ENCODE measurements around the gene CPPED1. TPM values are rescaled to one million over a fixed set of nuclear protein-coding genes. Genes with fewer than 3 reads are reported as not detected.
"Not testable (repeated sequence)": the region's sequence is repeated elsewhere in the genome, so short reads cannot be mapped to it uniquely, and the experiment has no call there.

CPPED1 gene, protein sequence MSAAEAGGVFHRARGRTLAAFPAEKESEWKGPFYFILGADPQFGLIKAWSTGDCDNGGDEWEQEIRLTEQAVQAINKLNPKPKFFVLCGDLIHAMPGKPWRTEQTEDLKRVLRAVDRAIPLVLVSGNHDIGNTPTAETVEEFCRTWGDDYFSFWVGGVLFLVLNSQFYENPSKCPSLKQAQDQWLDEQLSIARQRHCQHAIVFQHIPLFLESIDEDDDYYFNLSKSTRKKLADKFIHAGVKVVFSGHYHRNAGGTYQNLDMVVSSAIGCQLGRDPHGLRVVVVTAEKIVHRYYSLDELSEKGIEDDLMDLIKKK
- 20.7 and 27.5 TPM in 2 replicates for total RNA-seq (2014; rRNA removed)
- 37.5 TPM for polyA plus RNA-seq (2012)

DNA sequence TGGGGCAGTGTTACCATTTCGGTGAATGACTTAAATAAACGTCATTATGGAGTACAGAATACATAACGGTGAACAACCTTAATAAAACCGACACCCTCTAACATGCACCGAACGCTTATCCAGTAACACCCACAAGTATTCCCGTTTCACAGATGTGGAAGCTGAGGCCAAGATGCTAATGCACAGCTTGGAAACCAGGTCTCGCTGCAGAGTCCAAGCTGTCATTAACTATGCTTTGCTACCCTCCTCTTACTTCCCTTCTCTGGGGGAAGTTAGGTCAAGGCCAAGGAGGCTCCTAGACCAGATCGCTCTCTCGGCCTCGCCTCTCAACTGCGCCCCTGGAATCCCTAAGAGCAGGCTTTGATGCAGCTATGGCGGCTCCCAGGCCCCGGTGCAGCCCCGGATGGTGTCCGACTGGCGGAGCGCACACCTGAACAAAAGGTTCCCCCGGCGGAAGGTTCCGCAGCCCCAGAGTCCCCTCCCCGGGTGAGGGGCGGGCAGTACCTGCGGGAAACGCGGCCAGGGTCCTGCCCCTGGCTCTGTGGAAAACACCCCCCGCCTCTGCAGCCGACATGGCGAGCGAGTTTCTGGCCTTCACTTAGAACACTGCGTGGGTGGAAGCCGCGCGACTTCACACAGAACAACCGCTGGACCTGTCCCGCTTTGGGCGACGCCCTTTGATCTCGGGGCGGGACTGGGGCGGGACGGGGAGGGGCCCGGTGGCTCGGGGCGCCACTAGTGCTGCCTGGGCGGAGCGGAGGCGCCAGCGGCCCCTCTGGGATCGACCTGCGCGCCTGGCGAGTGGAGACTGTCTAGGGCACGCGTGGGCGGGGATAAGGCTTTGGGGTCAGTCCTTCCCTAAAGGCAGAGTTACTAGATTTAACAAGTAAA is at the start of gene CPPED1:
Gene CPPED1 (minus strand): TSS at position 685 of the 891 bp plus-strand sequence. CDS start 111 bp downstream, at position 574.
- peak; percentile 93 for DNase-seq (ENCODE audit: low read depth)

DNA sequence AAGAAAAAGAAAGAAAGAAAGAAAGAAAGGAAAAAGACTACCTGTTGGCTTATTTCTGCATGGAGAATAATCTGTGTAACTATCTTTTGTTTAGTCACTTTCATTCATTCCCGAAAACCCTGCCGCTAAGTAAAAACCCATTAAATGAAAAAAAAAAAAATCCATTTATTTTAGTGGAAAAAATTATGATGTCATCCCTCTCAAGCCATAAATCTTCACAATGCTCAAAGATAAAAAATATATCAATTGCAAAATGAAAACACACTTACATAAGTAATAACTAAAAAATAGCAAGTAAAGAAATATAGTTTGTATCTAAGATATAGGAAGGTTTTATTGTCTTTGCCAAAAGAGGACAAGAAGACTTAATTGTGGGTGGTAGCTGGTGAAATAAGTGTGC is 46.5 kb upstream of the CPPED1 start:
- no peak for DNase-seq (ENCODE audit: low read depth)

DNA sequence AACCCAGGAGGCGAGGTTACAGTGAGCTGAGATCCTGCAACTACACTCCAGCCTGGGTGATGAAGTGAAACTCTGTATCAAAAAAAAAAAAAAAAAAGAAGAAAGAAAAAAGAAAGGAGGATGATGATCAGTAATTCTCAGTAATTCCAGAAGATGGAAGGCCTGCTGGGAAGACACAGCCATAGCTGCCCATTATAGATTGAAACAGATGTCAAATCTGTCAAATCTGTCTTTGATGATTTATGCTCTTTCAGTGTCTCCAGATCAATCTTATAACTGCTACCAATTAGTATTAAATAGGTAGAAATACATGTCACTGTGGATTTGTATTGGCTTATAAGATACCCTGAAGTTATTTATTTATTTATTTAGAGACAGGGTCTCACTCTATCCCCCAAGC is 42.9 kb upstream of the CPPED1 start:
- DNase-seq (ENCODE audit: low read depth): no peak

DNA sequence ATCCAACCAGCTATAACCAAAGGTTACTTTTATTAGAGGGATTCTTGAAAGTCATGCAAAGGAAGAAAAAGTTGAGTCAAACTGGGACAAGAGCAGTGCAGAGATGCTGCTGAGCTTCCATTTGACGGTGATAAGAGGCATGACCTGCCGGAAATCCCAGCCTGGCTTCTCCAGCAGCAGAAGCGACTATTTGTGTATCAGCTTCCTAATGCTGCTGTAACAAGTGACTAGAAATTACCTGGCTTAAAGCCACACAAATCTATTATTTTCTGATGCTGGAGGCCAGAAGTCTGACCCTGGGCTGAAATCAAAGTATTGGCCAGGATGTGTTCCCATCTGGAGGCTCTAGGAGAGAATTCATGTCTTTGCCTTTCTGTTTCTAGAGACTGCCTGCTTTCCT is 41.6 kb upstream of the CPPED1 start:
- no peak for DNase-seq (ENCODE audit: low read depth)

DNA sequence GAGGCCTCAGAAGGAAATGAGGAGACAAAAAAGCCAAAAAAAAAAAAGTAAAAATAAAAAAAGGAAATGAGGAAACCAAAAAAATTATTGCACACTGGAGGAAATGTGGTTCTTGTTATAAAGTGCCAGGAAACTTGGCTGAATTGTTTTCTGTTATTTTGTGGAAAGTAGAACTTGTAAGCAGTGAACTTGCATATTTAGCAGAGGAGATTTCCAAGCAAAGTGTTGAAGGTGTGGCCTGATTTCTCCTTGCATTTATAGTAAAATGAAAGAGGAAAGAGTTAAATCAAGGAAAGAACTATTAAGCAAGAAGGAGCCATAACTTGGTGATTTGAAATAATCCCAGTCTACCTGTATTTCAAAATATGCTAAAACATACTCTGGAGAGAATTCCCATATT is 34.1 kb upstream of the CPPED1 start:
- DNase-seq (ENCODE audit: low read depth): no peak

DNA sequence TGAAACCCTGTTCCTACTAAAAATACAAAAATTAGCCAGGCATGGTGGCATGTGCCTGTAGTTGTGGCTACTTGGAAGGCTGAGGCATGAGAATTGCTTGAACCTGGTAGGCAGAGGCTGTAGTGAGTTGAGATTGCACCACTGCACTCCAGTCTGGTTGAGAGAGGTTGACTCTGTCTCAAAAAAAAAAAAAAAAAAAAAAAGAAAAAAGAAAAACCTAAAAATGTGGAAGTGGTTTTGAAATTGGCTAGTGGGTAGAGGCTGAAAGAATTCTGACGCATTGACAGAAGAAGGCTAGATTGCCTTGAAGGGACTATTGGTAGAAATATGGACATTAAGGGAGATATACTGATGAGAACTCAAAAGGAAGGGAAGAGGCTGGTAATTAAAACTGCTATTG is 33.6 kb upstream of the CPPED1 start:
- DNase-seq (ENCODE audit: low read depth): no peak

DNA sequence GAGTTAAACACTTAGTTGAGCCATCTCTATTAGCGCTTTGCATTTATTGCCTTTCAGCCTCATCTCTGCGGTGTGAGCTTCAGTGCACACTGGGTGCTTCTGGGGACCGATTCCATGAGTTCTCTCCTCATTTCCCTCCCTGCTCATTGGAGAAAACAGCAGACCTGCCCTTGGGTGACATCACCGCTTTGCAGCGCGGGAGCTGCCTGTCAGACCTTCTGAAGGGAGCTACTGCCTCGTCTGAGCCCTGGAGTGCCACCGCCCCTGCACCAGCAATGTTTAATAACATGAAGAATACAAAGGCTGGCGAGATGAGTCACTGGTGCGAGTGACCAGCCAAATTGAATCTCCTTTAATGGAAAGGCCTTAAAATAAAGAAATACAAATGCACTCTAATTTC is 30.2 kb upstream of the CPPED1 start:
- no peak for DNase-seq (ENCODE audit: low read depth)

DNA sequence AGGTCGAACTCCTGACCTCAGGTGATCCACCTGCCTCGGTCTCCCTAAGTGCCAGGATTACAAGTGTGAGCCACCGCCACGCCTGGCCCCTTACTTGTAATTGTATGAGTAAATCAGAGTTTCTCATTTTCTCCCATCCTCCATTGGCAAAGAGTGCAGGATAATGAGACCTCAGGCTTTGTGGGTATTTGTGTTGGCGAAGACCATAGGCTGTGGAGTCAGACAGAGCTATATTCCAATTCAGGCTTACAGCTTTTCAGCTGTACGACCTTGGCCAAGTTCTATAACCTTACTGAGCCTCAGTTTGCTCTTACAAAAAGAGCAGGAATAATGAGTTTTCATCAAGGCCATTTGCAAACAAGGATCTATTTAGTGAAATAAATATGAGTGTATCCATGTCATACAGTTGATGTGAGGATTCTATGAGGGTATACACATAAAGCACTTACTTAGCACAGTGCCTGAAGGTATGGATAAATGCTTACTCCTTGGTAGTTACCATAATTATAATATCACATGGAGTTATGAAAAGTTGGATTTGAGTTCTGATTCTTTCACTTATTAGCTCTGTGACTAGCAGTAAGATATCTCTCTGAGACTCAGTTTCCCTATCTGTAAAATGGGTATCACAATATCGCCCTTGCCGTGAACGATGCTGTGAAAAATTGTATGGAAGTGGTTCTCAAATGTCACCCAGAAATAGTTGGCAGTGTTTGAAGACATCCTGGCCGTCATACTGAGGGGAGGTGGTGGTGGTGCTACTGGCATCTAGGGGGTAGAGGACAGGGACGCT is 25.6 kb upstream of the CPPED1 start:
- no peak for DNase-seq (ENCODE audit: low read depth)

DNA sequence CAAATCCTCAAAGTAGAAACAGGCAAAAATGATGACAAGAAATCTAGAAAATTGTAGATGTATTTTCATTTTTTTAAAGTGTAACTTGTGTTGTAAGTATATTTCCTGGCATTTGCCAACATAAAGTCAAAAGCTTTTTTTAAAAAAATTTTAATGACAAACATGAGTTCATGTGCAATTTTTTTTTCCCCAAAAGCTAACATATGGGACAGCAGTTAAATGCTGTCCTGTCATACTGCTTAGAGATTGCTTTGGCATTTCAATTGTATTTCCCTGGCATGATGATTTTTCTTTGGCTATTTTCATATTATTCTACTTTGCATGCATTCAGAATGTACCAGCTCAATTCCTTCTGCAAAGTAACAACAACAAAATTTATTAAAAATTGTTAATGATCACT is 24.5 kb upstream of the CPPED1 start:
- no peak for DNase-seq (ENCODE audit: low read depth)

DNA sequence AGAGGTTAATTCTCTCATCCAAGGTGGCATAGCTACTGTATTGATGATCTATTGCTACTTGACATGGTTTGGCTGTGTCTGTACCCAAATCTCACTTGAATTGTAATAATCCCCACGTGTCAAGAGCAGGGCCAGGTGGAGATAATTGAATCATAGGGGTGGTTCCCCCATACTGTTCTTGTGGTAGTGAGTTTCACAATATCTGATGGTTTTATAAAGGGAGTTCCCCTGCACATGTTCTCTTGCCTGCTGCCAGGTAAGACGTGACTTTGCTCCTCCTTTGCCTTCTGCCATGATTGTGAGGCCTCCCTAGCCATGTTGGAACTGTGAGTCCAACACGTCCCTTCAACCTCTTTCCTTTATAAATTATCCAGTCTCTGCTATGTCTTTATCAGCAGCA is 22.9 kb upstream of the CPPED1 start:
- DNase-seq (ENCODE audit: low read depth): no peak

DNA sequence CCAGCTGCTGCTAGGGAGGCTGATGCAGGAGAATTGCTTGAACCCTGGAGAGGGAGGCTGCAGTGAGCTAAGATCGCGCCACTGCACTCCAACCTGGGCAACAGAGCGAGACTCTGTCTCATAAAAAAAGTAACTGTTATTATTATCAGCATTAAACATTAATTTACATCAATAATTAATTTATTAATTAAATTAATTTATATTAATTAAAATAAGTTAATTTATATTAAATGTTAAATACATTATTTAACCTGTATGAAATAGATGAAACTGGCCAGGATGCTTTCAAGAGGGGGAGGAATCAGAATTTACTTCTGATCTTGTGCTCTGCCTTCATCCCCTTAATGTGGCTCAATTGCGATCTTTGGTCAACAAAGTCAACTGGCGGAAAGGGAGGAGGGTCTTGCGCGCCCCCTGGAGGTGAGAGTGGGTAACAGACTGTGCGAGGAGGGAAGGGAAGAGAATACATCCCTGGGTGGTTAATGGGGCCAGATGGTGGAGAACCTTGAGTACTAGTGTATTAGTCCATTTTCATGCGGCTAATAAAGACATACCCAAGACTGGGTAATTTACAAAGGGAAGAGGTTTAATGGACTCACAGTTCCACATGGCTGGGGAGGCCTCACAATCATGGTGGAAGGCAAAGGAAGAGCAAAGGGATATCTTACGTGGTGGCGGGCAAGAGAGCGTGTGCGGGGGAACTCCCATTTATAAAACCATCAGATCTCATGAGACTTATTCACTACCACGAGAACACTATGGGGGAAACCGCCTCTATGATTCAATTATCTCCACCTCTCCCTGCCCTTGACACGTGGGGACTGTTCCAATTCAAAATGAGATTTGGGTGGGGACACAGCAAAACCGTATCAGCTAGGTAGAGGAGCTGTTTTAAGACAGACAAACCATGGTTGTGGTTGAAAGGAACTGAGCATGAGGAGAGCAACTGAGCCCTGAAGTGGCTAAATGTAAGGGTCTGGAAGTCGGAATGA is 15.7 kb upstream of the CPPED1 start:
- DNase-seq (ENCODE audit: low read depth): peak; percentile 57

DNA sequence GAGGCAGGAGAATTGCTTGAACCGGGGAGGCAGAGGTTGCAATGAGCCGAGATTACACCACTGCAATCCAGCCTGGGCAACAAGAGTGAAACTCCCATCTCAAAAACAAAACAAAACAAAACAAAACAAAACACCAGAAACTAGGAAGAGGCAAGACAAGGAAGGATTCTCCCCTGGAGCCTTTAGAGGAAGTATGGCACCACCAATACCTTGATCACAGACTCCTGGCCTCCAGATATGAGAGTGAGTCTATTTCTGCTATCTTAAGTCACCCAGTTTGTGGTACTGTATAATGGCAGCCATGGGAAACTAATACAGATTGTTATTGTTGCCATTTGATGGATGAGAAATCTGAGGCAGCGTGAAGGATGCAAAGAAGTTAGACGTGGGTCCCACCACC is 14.6 kb upstream of the CPPED1 start:
- DNase-seq (ENCODE audit: low read depth): no peak

DNA sequence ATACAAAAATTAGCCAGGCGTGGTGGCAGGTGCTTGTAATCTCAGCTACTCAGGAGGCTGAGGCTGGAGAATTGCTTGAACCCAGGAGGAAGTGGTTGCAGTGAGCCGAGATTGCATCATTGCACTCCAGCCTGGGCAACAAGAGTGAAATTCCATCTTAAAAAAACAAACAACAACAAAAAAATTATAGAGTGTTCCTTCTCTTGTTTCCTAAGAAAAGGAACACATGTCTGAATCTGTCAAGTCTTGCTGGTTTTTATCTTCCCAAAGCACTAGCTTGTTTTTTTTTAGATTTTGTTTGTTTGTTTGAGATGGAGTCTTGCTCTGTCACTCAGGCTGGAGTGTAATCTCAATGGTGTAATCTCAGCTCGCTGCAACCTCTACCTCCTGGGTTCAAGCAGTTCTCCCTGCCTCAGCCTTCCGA is 13.1 kb upstream of the CPPED1 start:
- peak; percentile 79 for DNase-seq (ENCODE audit: low read depth)

DNA sequence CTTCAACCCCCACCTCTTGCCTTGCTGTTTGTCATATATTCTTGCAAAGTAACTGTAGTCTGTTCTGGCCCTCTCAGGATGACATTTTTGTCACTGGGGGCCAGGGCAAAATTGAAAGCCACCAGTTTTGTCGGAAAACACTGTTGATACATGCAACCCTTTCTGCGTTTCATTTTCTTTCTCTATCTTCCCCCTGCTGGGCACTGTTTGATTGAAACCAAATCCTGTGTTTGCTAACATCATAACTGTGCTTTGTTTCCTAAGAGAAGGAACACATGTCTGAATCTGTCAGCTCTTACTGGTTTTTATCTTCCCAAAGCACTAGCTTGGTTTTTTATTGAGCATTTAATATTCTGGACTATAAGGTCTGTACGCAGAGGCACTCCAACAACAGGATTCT is 11.7 kb upstream of the CPPED1 start:
- peak; percentile 21 for DNase-seq (ENCODE audit: low read depth)

DNA sequence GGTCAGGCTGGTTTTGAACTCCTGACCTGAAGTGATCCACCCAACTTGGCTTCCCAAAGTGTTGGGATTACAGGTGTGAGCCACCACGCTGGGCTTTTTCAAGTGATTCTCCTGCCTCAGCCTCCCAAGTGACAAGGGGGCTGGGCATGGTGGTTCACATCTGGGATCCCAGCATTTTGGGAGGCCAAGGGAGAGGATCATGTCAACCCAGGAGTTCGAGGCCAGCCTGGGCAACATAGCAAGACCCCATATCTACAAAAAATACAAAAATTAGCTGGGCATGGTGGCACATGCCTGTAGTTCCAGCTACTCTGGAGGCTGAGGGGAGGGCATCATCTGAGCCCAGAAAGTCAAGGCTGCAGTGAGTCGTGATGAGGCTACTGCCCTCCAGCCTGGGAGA is 10.0 kb upstream of the CPPED1 start:
- DNase-seq (ENCODE audit: low read depth): not testable (repeated sequence)

DNA sequence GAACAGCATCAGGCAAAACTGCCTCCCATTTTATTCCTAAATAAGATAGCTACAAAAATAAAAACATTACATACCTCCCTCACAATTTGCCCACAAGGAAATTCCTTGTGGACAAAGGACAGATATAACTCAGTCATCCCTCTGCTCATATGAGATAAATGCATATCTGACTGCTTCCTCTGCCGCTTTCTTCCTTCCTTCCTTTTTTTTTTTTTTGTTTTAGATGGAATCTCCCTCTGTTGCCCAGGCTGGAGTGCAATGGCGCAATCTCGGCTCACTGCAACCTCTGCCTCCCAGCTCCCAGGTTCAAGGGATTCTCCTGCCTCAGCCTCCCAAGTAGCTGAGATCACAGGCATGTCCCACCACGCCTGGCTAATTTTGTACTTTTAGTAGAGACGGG is 9.6 kb upstream of the CPPED1 start:
- DNase-seq (ENCODE audit: low read depth): not testable (repeated sequence)

DNA sequence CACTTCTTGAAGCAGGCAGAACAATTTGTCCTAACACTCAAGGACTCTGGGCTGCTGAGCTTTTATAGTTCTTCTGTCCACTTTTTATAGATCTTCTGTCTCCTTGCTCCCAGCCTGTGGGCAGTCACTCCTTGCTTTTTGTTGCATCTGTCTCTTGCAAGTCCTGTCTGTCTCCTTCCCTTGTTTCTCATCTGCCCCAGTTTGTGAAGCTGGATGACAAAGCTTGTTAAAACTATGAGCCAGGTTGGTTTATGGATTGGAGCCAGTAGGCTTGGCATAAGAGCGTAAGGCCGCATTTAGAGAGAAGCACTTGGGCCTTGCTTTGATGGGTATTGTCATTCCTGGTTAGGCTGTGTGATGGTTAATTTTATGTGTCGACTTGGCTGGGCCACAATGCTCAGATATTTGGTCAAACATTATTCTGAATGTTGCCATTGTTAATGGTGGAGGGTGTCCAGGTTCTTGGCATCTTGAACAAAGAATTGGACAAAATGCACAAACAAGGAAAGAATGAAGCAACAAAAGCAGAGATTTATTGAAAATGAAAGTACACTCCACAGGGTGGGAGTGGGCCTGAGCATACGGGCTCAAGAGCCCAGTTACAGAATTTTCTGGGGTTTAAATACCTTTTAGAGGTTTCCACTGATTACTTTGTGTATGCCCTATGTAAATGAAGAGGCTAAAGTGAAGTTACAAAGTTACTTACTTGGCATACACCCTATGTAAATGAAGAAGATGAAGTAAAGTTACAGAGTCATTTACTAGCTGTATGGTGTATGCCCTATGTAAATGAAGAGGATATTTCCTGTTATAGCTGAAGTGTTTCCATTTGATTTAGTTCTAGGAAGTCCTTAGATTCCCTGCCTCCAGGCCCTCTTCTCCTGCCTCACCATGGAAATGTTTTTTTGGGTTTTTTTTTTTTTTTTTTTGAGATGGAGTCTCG is 8.0 kb upstream of the CPPED1 start:
- no peak for DNase-seq (ENCODE audit: low read depth)

DNA sequence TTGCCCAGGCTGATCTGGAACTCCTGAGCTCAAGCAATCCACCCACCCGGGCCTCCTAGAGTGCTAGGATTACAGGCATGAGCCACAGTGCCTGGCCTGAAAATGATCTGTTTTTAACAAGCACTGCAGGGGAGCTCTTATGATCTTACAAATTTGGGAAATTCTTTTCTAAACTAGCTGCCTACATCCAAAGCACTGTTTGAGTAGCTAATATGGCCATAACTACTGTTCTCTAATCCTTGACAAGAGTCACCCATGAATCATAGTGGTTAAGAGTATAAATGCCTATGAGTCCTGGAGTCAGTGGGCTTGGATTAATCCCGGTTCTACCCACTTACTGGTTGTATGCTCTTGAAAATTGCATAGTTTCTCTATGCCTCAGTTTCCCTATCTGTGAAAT is 1.4 kb upstream of the CPPED1 start:
- peak; percentile 54 for DNase-seq (ENCODE audit: low read depth)

DNA sequence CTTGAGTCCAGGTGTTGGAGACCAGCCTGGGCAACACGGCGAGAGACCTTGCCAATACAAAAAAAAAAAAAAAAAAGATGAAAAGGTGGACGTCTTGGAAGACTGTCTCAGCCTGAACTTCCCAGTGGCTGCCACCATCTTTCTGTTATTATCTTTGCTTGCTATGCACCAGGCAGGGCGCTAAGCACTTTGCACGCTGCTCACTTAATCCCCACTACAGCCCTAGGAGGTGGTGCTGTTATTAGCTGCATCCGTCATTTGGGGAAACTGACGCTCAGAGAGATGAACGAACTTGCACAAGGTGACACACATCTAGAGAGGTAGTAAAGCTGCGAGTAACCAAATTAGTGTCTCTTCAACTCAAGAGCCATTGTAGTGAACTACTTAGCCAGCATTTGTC is 708 bp upstream of the CPPED1 start:
- DNase-seq (ENCODE audit: low read depth): no peak

DNA sequence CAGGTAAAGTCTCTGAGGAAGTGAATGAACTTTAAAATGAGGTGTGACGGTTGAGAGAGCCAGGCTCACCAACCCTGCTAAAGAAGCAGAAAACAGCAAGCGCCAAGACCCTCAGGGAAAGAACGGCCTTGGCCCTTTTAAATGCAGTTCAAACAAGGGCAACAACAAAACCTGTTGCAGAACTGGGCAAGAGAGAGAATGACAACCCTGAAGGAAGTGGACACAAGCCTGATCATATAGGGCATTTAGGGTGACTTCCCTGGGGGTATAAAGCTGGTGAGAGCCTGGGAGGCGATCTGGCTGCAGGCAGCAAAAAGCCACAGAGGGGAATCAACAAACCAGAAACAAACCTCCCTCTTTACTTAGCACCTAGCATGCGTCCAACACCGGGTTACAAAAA is 1.0 kb downstream of the CPPED1 start:
- DNase-seq (ENCODE audit: low read depth): no peak
